C4-2B (cell line): Measurements from ENCODE around the gene ELOVL3.

Source experiments
- ZFX ChIP-seq: fragments of 450-650 bp; IDR thresholded peaks from 2 replicates; pipeline ENCODE4 v1.6.1; 2017
- TF ChIP-seq, protein P1 (sequence below): fragments of 450-650 bp; conservative IDR thresholded peaks from 2 replicates; pipeline ENCODE4 v1.5.1; 2017; ENCODE audit warnings: mild to moderate bottlenecking

- TF ChIP-seq, protein P1, sequence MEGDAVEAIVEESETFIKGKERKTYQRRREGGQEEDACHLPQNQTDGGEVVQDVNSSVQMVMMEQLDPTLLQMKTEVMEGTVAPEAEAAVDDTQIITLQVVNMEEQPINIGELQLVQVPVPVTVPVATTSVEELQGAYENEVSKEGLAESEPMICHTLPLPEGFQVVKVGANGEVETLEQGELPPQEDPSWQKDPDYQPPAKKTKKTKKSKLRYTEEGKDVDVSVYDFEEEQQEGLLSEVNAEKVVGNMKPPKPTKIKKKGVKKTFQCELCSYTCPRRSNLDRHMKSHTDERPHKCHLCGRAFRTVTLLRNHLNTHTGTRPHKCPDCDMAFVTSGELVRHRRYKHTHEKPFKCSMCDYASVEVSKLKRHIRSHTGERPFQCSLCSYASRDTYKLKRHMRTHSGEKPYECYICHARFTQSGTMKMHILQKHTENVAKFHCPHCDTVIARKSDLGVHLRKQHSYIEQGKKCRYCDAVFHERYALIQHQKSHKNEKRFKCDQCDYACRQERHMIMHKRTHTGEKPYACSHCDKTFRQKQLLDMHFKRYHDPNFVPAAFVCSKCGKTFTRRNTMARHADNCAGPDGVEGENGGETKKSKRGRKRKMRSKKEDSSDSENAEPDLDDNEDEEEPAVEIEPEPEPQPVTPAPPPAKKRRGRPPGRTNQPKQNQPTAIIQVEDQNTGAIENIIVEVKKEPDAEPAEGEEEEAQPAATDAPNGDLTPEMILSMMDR = no peak
- no peak for TF ChIP-seq ZFX
Measured at GRCh38 chr10:102235598-102235920, 9.5 kb downstream of the ELOVL3 start.
